Measurements from ENCODE around the gene HEPN1. TPM values are rescaled to one million over a fixed set of nuclear protein-coding genes. Genes with fewer than 3 reads are reported as not detected.

Gene HEPN1
- total RNA-seq, 1 donor from 2014 or later: not detected

- Histone ChIP-seq H3K4me2 (ENCODE audit: low read length) (no peak overlapping the region), H2AFZ (ENCODE audit: low read depth, low read length) (no peak overlapping the region), H3K27ac (ENCODE audit: low read depth, low read length) (no peak overlapping the region), H3K27me3 (ENCODE audit: insufficient read depth, low read length) (peaks cover 39% of the 10 kb centered on the region), H3K79me2 (ENCODE audit: insufficient read depth, low read length) (no peaks in the 10 kb centered on the region), H3K4me1 (ENCODE audit: insufficient read depth, low read length) (peaks cover 11% of the 10 kb centered on the region), H3K9ac (ENCODE audit: low read length) (no peak overlapping the region), H4K20me1 (ENCODE audit: insufficient read depth, low read length) (no peaks in the 10 kb centered on the region), H3K9me3 (ENCODE audit: insufficient read depth, low read depth, low read length) (peaks cover 5% of the 10 kb centered on the region), H3K36me3 (ENCODE audit: insufficient read depth, low read length) (no peaks in the 10 kb centered on the region), H3K4me3 (ENCODE audit: insufficient read depth, low read depth, low read length) (no peak overlapping the region)
- TF ChIP-seq, protein P1, sequence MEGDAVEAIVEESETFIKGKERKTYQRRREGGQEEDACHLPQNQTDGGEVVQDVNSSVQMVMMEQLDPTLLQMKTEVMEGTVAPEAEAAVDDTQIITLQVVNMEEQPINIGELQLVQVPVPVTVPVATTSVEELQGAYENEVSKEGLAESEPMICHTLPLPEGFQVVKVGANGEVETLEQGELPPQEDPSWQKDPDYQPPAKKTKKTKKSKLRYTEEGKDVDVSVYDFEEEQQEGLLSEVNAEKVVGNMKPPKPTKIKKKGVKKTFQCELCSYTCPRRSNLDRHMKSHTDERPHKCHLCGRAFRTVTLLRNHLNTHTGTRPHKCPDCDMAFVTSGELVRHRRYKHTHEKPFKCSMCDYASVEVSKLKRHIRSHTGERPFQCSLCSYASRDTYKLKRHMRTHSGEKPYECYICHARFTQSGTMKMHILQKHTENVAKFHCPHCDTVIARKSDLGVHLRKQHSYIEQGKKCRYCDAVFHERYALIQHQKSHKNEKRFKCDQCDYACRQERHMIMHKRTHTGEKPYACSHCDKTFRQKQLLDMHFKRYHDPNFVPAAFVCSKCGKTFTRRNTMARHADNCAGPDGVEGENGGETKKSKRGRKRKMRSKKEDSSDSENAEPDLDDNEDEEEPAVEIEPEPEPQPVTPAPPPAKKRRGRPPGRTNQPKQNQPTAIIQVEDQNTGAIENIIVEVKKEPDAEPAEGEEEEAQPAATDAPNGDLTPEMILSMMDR (IDR thresholded peaks at IDR 0.05; ENCODE audit: insufficient read depth, low read depth, low read length): no peak
- TF ChIP-seq EZH2 (IDR thresholded peaks at IDR 0.05; ENCODE audit: insufficient read depth, low read length): no peak
- Mint-ChIP-seq H3K4me3 (ENCODE audit: unreplicated experiment) (no peak overlapping the region), H3K27ac (ENCODE audit: unreplicated experiment) (no peak overlapping the region), H3K36me3 (ENCODE audit: low read depth, unreplicated experiment) (no peaks in the 10 kb centered on the region), H3K4me1 (ENCODE audit: low read depth, unreplicated experiment) (no peaks in the 10 kb centered on the region), H3K9me3 (ENCODE audit: unreplicated experiment) (peaks cover 2% of the 10 kb centered on the region), H3K27me3 (ENCODE audit: low read depth, unreplicated experiment) (peaks cover 71% of the 10 kb centered on the region)
- DNase-seq (ENCODE audit: low read depth) (no peak), FAIRE-seq (no peak)
Observed at GRCh38 chr11:124873951-124874350, 45.1 kb upstream of the HEPN1 start.

DNA sequence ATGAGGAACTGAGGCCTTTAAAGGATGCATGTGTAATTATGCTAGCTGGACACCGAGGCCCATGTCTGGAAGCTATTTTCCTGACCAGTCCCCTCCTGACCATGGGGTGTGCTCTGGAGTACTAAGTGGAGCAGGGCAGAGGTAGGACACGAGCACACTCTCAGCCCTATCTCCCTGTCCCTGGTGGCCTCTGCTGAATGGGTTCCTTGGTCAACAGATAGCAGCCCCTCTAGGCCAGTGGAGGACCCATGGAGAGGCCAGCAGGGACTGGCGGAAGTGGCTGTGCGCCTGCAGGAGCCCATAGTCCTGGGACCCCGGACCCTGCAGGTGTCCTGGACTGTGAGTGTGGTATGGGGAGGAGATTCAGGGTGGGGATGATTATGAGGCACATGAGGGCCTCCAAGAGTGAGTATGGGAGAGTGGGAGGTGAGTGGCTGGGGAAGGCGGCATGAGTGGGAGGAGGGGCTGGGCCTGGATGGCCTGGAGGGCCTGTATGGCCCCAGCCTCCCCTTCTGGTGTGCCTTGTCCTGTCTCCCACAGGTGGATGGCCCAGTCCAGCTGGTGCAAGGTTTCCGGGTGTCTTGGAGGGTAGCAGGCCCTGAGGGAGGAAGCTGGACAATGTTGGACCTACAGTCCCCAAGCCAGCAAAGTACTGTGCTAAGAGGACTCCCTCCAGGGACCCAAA is 44.3 kb upstream of the HEPN1 start:
- H3K4me3 ChIP-seq (ENCODE audit: insufficient read depth, low read depth, low read length): no peak overlapping the region
- H2AFZ ChIP-seq (ENCODE audit: low read depth, low read length): no peak overlapping the region
- peaks cover 10% of the 10 kb centered on the region for H3K4me1 ChIP-seq (ENCODE audit: insufficient read depth, low read length)
- Mint-ChIP-seq H3K27ac (ENCODE audit: unreplicated experiment) (no peak overlapping the region), H3K4me1 (ENCODE audit: low read depth, unreplicated experiment) (no peaks in the 10 kb centered on the region), H3K9me3 (ENCODE audit: unreplicated experiment) (peaks cover 2% of the 10 kb centered on the region), H3K36me3 (ENCODE audit: low read depth, unreplicated experiment) (no peaks in the 10 kb centered on the region), H3K4me3 (ENCODE audit: unreplicated experiment) (no peak overlapping the region), H3K27me3 (ENCODE audit: low read depth, unreplicated experiment) (peaks cover 66% of the 10 kb centered on the region)
- H3K36me3 ChIP-seq (ENCODE audit: insufficient read depth, low read length): no peaks in the 10 kb centered on the region
- no peaks in the 10 kb centered on the region for H3K79me2 ChIP-seq (ENCODE audit: insufficient read depth, low read length)
- peaks cover 31% of the 10 kb centered on the region for H3K27me3 ChIP-seq (ENCODE audit: insufficient read depth, low read length)
- no peak overlapping the region for H3K9ac ChIP-seq (ENCODE audit: low read length)
- DNase-seq (ENCODE audit: low read depth): no peak
- H3K9me3 ChIP-seq (ENCODE audit: insufficient read depth, low read depth, low read length): peaks cover 5% of the 10 kb centered on the region
- TF ChIP-seq, protein P1 (IDR thresholded peaks at IDR 0.05; ENCODE audit: insufficient read depth, low read depth, low read length): no peak
- TF ChIP-seq EZH2 (IDR thresholded peaks at IDR 0.05; ENCODE audit: insufficient read depth, low read length): no peak
- no peak for FAIRE-seq
- H3K27ac ChIP-seq (ENCODE audit: low read depth, low read length): no peak overlapping the region
- no peaks in the 10 kb centered on the region for H4K20me1 ChIP-seq (ENCODE audit: insufficient read depth, low read length)
- no peak overlapping the region for H3K4me2 ChIP-seq (ENCODE audit: low read length)

DNA sequence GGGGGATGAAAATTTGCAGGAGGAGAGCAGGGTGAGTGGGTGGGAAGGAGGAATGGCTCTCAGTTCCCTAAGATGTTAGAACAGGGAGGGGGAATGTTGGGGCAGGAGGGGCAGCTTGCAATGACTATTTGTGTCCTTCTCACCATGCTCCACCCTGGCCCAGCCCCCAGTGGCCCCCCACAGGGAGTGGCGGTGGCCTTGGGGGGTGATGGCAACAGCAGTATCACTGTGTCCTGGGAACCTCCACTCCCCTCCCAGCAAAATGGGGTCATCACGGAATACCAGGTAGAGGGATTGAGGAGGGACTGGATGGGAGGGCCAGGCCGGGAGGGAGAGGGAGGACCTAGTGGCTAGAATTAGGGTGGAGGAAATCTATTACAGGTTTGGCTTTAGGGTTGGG is 43.6 kb upstream of the HEPN1 start:
- Histone ChIP-seq H3K27ac (ENCODE audit: low read depth, low read length) (no peak overlapping the region), H3K79me2 (ENCODE audit: insufficient read depth, low read length) (no peaks in the 10 kb centered on the region), H2AFZ (ENCODE audit: low read depth, low read length) (peak overlapping the region; percentile 93), H3K36me3 (ENCODE audit: insufficient read depth, low read length) (no peaks in the 10 kb centered on the region), H4K20me1 (ENCODE audit: insufficient read depth, low read length) (no peaks in the 10 kb centered on the region), H3K4me3 (ENCODE audit: insufficient read depth, low read depth, low read length) (peak overlapping the region; percentile 71), H3K9ac (ENCODE audit: low read length) (no peak overlapping the region), H3K4me1 (ENCODE audit: insufficient read depth, low read length) (peaks cover 10% of the 10 kb centered on the region), H3K27me3 (ENCODE audit: insufficient read depth, low read length) (peaks cover 24% of the 10 kb centered on the region), H3K9me3 (ENCODE audit: insufficient read depth, low read depth, low read length) (no peaks in the 10 kb centered on the region), H3K4me2 (ENCODE audit: low read length) (peak overlapping the region; percentile 95)
- Mint-ChIP-seq H3K36me3 (ENCODE audit: low read depth, unreplicated experiment) (no peaks in the 10 kb centered on the region), H3K9me3 (ENCODE audit: unreplicated experiment) (peaks cover 2% of the 10 kb centered on the region), H3K4me3 (ENCODE audit: unreplicated experiment) (peak overlapping the region; percentile 78), H3K27me3 (ENCODE audit: low read depth, unreplicated experiment) (peaks cover 60% of the 10 kb centered on the region), H3K27ac (ENCODE audit: unreplicated experiment) (no peak overlapping the region), H3K4me1 (ENCODE audit: low read depth, unreplicated experiment) (no peaks in the 10 kb centered on the region)
- TF ChIP-seq EZH2 (IDR thresholded peaks at IDR 0.05; ENCODE audit: insufficient read depth, low read length): no peak
- TF ChIP-seq, protein P1 (IDR thresholded peaks at IDR 0.05; ENCODE audit: insufficient read depth, low read depth, low read length): no peak
- no peak for FAIRE-seq
- no peak for DNase-seq (ENCODE audit: low read depth)
